Measurements from ENCODE around the gene PLK1. TPM values are rescaled to one million over a fixed set of nuclear protein-coding genes. Genes with fewer than 3 reads are reported as not detected.

The PLK1 gene
- total and polyA plus RNA-seq, 3 experiments from 2014 or later: 0.41 to 49.7 (median 48.3) TPM

GRCh38 chr16:23739516-23739915, 60.8 kb downstream of the PLK1 start:
- POLR2A ChIA-PET: no interaction called here
- Histone ChIP-seq H3K27me3 (ENCODE audit: insufficient read depth, low read length, poor library complexity, severe bottlenecking) (no peaks in the 10 kb centered on the region), H3K4me1 (ENCODE audit: insufficient read depth, low read length) (no peaks in the 10 kb centered on the region), H3K36me3 (ENCODE audit: insufficient read depth, low read length) (no peaks in the 10 kb centered on the region), H3K27ac (ENCODE audit: low read depth, low read length) (no peak overlapping the region), H3K4me3 (ENCODE audit: low read length) (no peak overlapping the region), H3K9me3 (ENCODE audit: low read length) (no peaks in the 10 kb centered on the region)
- Mint-ChIP-seq H3K27ac (no peak overlapping the region), H3K4me1 (peaks cover 0 to 5% (median 5%) of the 10 kb centered on the region in 3 donors), H3K36me3 (no peaks in the 10 kb centered on the region), H3K4me3 (no peak overlapping the region), H3K9me3 (peaks cover 0 to 4% (median 0%) of the 10 kb centered on the region in 5 donors), H3K27me3 (peaks cover 17 to 42% of the 10 kb centered on the region in 2 donors)
- no peak for DNase-seq
- CTCF ChIA-PET: no interaction called here

Other genes starting within 250 kb of the PLK1 start
- gene COG7, start 225.7 kb upstream of the PLK1 start, total RNA-seq: 10 to 100 TPM; 15.8 to 17.9 TPM
- gene COG7, start 225.7 kb upstream of the PLK1 start, polyA plus RNA-seq: 13.9 TPM
- gene GGA2, start 168.4 kb upstream of the PLK1 start, total RNA-seq: 10 to 100 TPM; 63.5 to 70.1 TPM
- 52.3 TPM for gene GGA2, start 168.4 kb upstream of the PLK1 start, polyA plus RNA-seq
- 10 to 100 TPM; 26.9 to 28.5 TPM for gene EARS2, start 121.5 kb upstream of the PLK1 start, total RNA-seq
- 14.1 TPM for gene EARS2, start 121.5 kb upstream of the PLK1 start, polyA plus RNA-seq
- 10 to 100 TPM; 58.5 to 60.1 TPM for gene UBFD1, start 121.2 kb upstream of the PLK1 start, total RNA-seq
- 12.8 TPM for gene UBFD1, start 121.2 kb upstream of the PLK1 start, polyA plus RNA-seq
- 100 to 1,000 TPM; 163 to 167 TPM for gene NDUFAB1, start 82.6 kb upstream of the PLK1 start, total RNA-seq
- gene NDUFAB1, start 82.6 kb upstream of the PLK1 start, polyA plus RNA-seq: 217 TPM
- gene PALB2, start 37.6 kb upstream of the PLK1 start, total RNA-seq: 10 to 100 TPM; 27.7 to 27.8 TPM
- 9.3 TPM for gene PALB2, start 37.6 kb upstream of the PLK1 start, polyA plus RNA-seq
- gene DCTN5, start 37.4 kb upstream of the PLK1 start, total RNA-seq: 100 to 1,000 TPM in 1 of 2 experiments, 10 to 100 TPM in 1; 99.1 to 104 TPM
- 65.1 TPM for gene DCTN5, start 37.4 kb upstream of the PLK1 start, polyA plus RNA-seq
- not detected for gene ERN2, start 34.3 kb downstream of the PLK1 start, total RNA-seq
- not detected for gene ERN2, start 34.3 kb downstream of the PLK1 start, polyA plus RNA-seq
- gene CHP2, start 76.1 kb downstream of the PLK1 start, total RNA-seq: not detected
- not detected for gene CHP2, start 76.1 kb downstream of the PLK1 start, polyA plus RNA-seq
- 10 to 100 TPM; 96.5 to 98.2 TPM for gene PRKCB, start 157.1 kb downstream of the PLK1 start, total RNA-seq
- gene PRKCB, start 157.1 kb downstream of the PLK1 start, polyA plus RNA-seq: 136 TPM